GM12865 (cell line): ENCODE measurements around the gene PKD1L1.

Source experiments
- DNase-seq: peaks from one replicate; pipeline ENCODE4 v3.0.0; 2010; ENCODE audit warnings: low read depth
- H3K4me3 ChIP-seq: 2 replicates; pipeline ENCODE4 v1.5.1; 2011; ENCODE audit warnings: mild to moderate bottlenecking, low read depth, low read length, control low read depth
- CTCF ChIP-seq: IDR thresholded peaks from 2 replicates; pipeline ENCODE4 v1.5.1; 2011; ENCODE audit warnings: low read length, control low read depth, low read depth, inconsistent platforms; ENCODE audit not compliant: insufficient read depth; ENCODE audit errors: missing control alignments

Gene PKD1L1

GRCh38 chr7:47782022-47782421, 166.2 kb downstream of the PKD1L1 start:
- DNase-seq = no peak
- no peak for TF ChIP-seq CTCF
- H3K4me3 ChIP-seq = no peak overlapping the region

GRCh38 chr7:47780555-47780954, 167.7 kb downstream of the PKD1L1 start:
- no peak for TF ChIP-seq CTCF

GRCh38 chr7:47779341-47779771, 168.9 kb downstream of the PKD1L1 start:
- TF ChIP-seq CTCF = no peak
- no peak overlapping the region for H3K4me3 ChIP-seq
- DNase-seq = no peak

More at GRCh38 chr7:47780555-47780954, 167.7 kb downstream of the PKD1L1 start:
- DNase-seq = no peak
- H3K4me3 ChIP-seq = no peak overlapping the region

- no peak for DNase-seq
- H3K4me3 ChIP-seq = no peak overlapping the region
- TF ChIP-seq CTCF = no peak
Measured at GRCh38 chr7:47778153-47778661, 170.1 kb downstream of the PKD1L1 start.

- TF ChIP-seq CTCF = no peak
- no peak for DNase-seq
- H3K4me3 ChIP-seq = no peak overlapping the region
Measured at GRCh38 chr7:47777531-47778152, 170.6 kb downstream of the PKD1L1 start.

GRCh38 chr7:47776335-47776734, 171.9 kb downstream of the PKD1L1 start:
- TF ChIP-seq CTCF = no peak
- no peak for DNase-seq
- H3K4me3 ChIP-seq = no peak overlapping the region

GRCh38 chr7:47775238-47775637, 173.0 kb downstream of the PKD1L1 start:
- no peak for TF ChIP-seq CTCF
- no peak overlapping the region for H3K4me3 ChIP-seq
- no peak for DNase-seq
